Fibroblast of lung (primary cell): ENCODE data around the gene CCDC154. TPM values are rescaled to one million over a fixed set of nuclear protein-coding genes. Genes with fewer than 3 reads are reported as not detected.

Experiments used
- DNase-seq, 2 donors: peaks; one replicate each; pipeline versions ENCODE4 v3.0.0 to v3.0.0-alpha.2; 2010; ENCODE audit warnings: low read depth in 2 of 2
- H2AFZ ChIP-seq: 2 replicates; pipeline ENCODE4 v1.5.1; 2012; ENCODE audit warnings: low read length, control low read depth, inconsistent platforms
- H3K27ac ChIP-seq: 2 replicates; pipeline ENCODE4 v1.5.1; 2011; ENCODE audit warnings: low read length, control low read depth; ENCODE audit not compliant: insufficient read depth
- H3K27me3 ChIP-seq: 2 replicates; pipeline ENCODE4 v1.5.1; 2011; ENCODE audit warnings: mild to moderate bottlenecking, low read length; ENCODE audit not compliant: control insufficient read depth, insufficient read depth
- H3K36me3 ChIP-seq: 2 replicates; pipeline ENCODE4 v1.5.1; 2011; ENCODE audit warnings: low read length; ENCODE audit not compliant: control insufficient read depth, insufficient read depth
- H3K4me1 ChIP-seq: 2 replicates; pipeline ENCODE4 v1.5.1; 2011; ENCODE audit warnings: low read length; ENCODE audit not compliant: control insufficient read depth, insufficient read depth; ENCODE audit errors: extremely low read depth
- H3K4me2 ChIP-seq: 2 replicates; pipeline ENCODE4 v1.5.1; 2011; ENCODE audit warnings: low read length, control low read depth; ENCODE audit not compliant: insufficient read depth; ENCODE audit errors: extremely low read depth
- H3K4me3 ChIP-seq, 4 experiments: fragments of 200-600 bp in 1 of 4; sonication (generic) in 1 of 4; replicated peaks in 1 of 4; 2 replicates each; pipeline ENCODE4 v1.5.1; 2011 to 2016; ENCODE audit warnings: low read length in 4 of 4, low read depth in 3 of 4, mild to moderate bottlenecking in 3 of 4, control low read depth in 2 of 4, inconsistent platforms in 1 of 4, mixed read lengths in 1 of 4; ENCODE audit not compliant: insufficient read depth in 1 of 4; ENCODE audit errors: control extremely low read depth in 1 of 4
- H3K79me2 ChIP-seq: 2 replicates; pipeline ENCODE4 v1.5.1; 2012; ENCODE audit warnings: mild to moderate bottlenecking, low read length, inconsistent platforms; ENCODE audit not compliant: control insufficient read depth, insufficient read depth
- H3K9ac ChIP-seq: 2 replicates; pipeline ENCODE4 v1.5.1; 2011; ENCODE audit warnings: mild to moderate bottlenecking, low read length, control low read depth; ENCODE audit not compliant: insufficient read depth
- H3K9me3 ChIP-seq: 2 replicates; pipeline ENCODE4 v1.5.1; 2012; ENCODE audit warnings: low read depth, low read length; ENCODE audit not compliant: control insufficient read depth, insufficient read depth
- H4K20me1 ChIP-seq: 2 replicates; pipeline ENCODE4 v1.5.1; 2011; ENCODE audit warnings: low read length; ENCODE audit not compliant: control insufficient read depth, insufficient read depth; ENCODE audit errors: extremely low read depth
- CTCF ChIP-seq, 2 donors: IDR thresholded peaks in 1 of 2; conservative IDR thresholded peaks in 1 of 2; 1 replicate in 1 of 2; 2 replicates in 1 of 2; pipeline ENCODE4 v1.5.1; 2011 to 2012; ENCODE audit warnings: low read length in 2 of 2, control low read depth in 1 of 2, inconsistent platforms in 1 of 2, low read depth in 1 of 2, mild to moderate bottlenecking in 1 of 2
- EZH2 ChIP-seq: IDR thresholded peaks from 2 replicates; pipeline ENCODE4 v1.5.1; 2012; ENCODE audit warnings: low read length, control low read depth, mild to moderate bottlenecking; ENCODE audit errors: missing control alignments
- polyA plus RNA-seq, 2 donors: library from polyadenylated mRNA; depleted of rRNA in 1 of 2; stranded (reverse) in 1 of 2; unstranded in 1 of 2; fragments of >200 nt; gene quantifications; 2 replicates each; pipeline ENCODE4 v1.2.1, GENCODE V29; 2011 to 2012; ENCODE audit warnings: missing spikeins in 1 of 2
- total RNA-seq: library from RNA; depleted of rRNA; stranded (reverse); fragments of >200 nt; gene quantifications from 2 replicates; pipeline ENCODE4 v1.2.1, GENCODE V29; 2014

The CCDC154 gene
- total and polyA plus RNA-seq, 2 donors (not counting 1 experiment from before 2014, with no cell fraction given), result 0.02 to 0.50 TPM

GRCh38 chr16:1488619-1489018 lies 44.3 kb upstream of the CCDC154 start, which contains the start of gene PTX4:
Gene PTX4 (minus strand): TSS chr16:1488944. CDS start chr16:1488909, 35 bp downstream.
- no peaks in the 10 kb centered on the region for H3K4me1 ChIP-seq
- H3K36me3 ChIP-seq, result no peaks in the 10 kb centered on the region
- no peak within 1 kb of the TSS for H3K4me2 ChIP-seq
- no peak within 1 kb of the TSS for H2AFZ ChIP-seq
- no peak for TF ChIP-seq CTCF (conservative IDR thresholded peaks at IDR 0.05 in 1 of 2, IDR thresholded peaks at IDR 0.05 in 1 of 2; ENCODE audit: low read depth in 1 of 2, low read length in 2 of 2)
- TF ChIP-seq EZH2, result no peak
- no peak for DNase-seq
- peaks cover 1% of the 10 kb centered on the region for H3K79me2 ChIP-seq
- no peak within 1 kb of the TSS for H3K27ac ChIP-seq
- no peak within 1 kb of the TSS for H3K4me3 ChIP-seq
- no peaks in the 10 kb centered on the region for H4K20me1 ChIP-seq
- no peak within 1 kb of the TSS for H3K9ac ChIP-seq
- peaks cover 2% of the 10 kb centered on the region for H3K27me3 ChIP-seq
- H3K9me3 ChIP-seq, result no peaks in the 10 kb centered on the region

- no peak overlapping the region for H3K27ac ChIP-seq
- H3K36me3 ChIP-seq, result no peaks in the 10 kb centered on the region
- no peaks in the 10 kb centered on the region for H3K79me2 ChIP-seq
- no peak overlapping the region for H3K4me2 ChIP-seq
- H3K27me3 ChIP-seq, result peaks cover 2% of the 10 kb centered on the region
- no peak overlapping the region for H3K9ac ChIP-seq
- no peak overlapping the region for H2AFZ ChIP-seq
- no peaks in the 10 kb centered on the region for H3K9me3 ChIP-seq
- no peaks in the 10 kb centered on the region for H3K4me1 ChIP-seq
- H4K20me1 ChIP-seq, result no peaks in the 10 kb centered on the region
- DNase-seq, result no peak
- no peak overlapping the region for H3K4me3 ChIP-seq
- TF ChIP-seq CTCF (conservative IDR thresholded peaks at IDR 0.05 in 1 of 2, IDR thresholded peaks at IDR 0.05 in 1 of 2; ENCODE audit: low read depth in 1 of 2, low read length in 2 of 2) (no peak), EZH2 (no peak)
These were observed 43.8 kb upstream of the CCDC154 start for GRCh38 chr16:1488054-1488601.

- Histone ChIP-seq H2AFZ (no peak overlapping the region), H3K9me3 (no peaks in the 10 kb centered on the region), H3K27ac (no peak overlapping the region), H3K4me3 (no peak overlapping the region), H4K20me1 (no peaks in the 10 kb centered on the region), H3K4me2 (no peak overlapping the region), H3K36me3 (no peaks in the 10 kb centered on the region), H3K9ac (no peak overlapping the region), H3K27me3 (peaks cover 2% of the 10 kb centered on the region), H3K4me1 (no peaks in the 10 kb centered on the region), H3K79me2 (no peaks in the 10 kb centered on the region)
- no peak for TF ChIP-seq EZH2
- no peak for TF ChIP-seq CTCF (conservative IDR thresholded peaks at IDR 0.05 in 1 of 2, IDR thresholded peaks at IDR 0.05 in 1 of 2; ENCODE audit: low read depth in 1 of 2, low read length in 2 of 2)
- DNase-seq, result no peak
These were observed 43.2 kb upstream of the CCDC154 start for GRCh38 chr16:1487395-1488053.
